PC-9 (cell line): ENCODE results near the gene ZNF672.

Source experiments
- CTCF ChIP-seq: fragments of 200-600 bp; sonication (generic); conservative IDR thresholded peaks from 2 replicates; pipeline ENCODE4 v1.6.1; 2017; ENCODE audit warnings: mixed run types, antibody characterized with exemption, mild to moderate bottlenecking, moderate library complexity
- EZH2 ChIP-seq: fragments of 200-600 bp; sonication (generic); IDR thresholded peaks from 2 replicates; pipeline ENCODE4 v1.8.0; 2017; ENCODE audit warnings: antibody characterized with exemption, low read depth

GRCh38 chr1:248804771-248805681 is 33.0 kb upstream of the ZNF672 start:
- TF ChIP-seq CTCF (no peak), EZH2 (no peak)
